H9 (cell line): ENCODE measurements around the gene PRDM2. TPM values are rescaled to one million over a fixed set of nuclear protein-coding genes. Genes with fewer than 3 reads are reported as not detected.

Experiments used
- DNase-seq: peaks from one replicate; pipeline ENCODE4 v3.0.0-alpha.2; 2017
- H2AFZ ChIP-seq: one replicate; pipeline ENCODE4 v1.6.1; 2013; ENCODE audit warnings: mild to moderate bottlenecking, low read length, control low read depth, moderate library complexity
- H2AK5ac ChIP-seq: 2 replicates; pipeline ENCODE4 v1.6.1; 2013; ENCODE audit warnings: low read length, control low read depth, mixed read lengths; ENCODE audit not compliant: insufficient read length
- H2BK120ac ChIP-seq: one replicate; pipeline ENCODE4 v1.6.1; 2013; ENCODE audit warnings: low read depth, mild to moderate bottlenecking, low read length, control low read depth, inconsistent platforms; ENCODE audit not compliant: poor library complexity, severe bottlenecking
- H2BK12ac ChIP-seq: 2 replicates; pipeline ENCODE4 v1.6.1; 2013; ENCODE audit warnings: low read length, control low read depth, mixed read lengths, low read depth; ENCODE audit not compliant: insufficient read length
- H2BK15ac ChIP-seq: 2 replicates; pipeline ENCODE4 v1.6.1; 2013; ENCODE audit warnings: low read depth, low read length, control low read depth
- H2BK20ac ChIP-seq: one replicate; pipeline ENCODE4 v1.6.1; 2013; ENCODE audit warnings: low read depth, mild to moderate bottlenecking, low read length, control low read depth, inconsistent platforms; ENCODE audit not compliant: poor library complexity, severe bottlenecking
- H2BK5ac ChIP-seq: 2 replicates; pipeline ENCODE4 v1.6.1; 2013; ENCODE audit warnings: low read length, control low read depth, mixed read lengths; ENCODE audit not compliant: insufficient read length
- H3K14ac ChIP-seq: 2 replicates; pipeline ENCODE4 v1.6.1; 2013; ENCODE audit warnings: low read length, control low read depth; ENCODE audit not compliant: insufficient read depth
- H3K18ac ChIP-seq: 2 replicates; pipeline ENCODE4 v1.6.1; 2013; ENCODE audit warnings: low read depth, mild to moderate bottlenecking, mixed read lengths, low read length, control low read depth; ENCODE audit not compliant: insufficient read length
- H3K23ac ChIP-seq: 2 replicates; pipeline ENCODE4 v1.6.1; 2013; ENCODE audit warnings: low read length, control low read depth, mixed read lengths, low read depth; ENCODE audit not compliant: insufficient read length
- H3K23me2 ChIP-seq: 2 replicates; pipeline ENCODE4 v1.6.1; 2013; ENCODE audit warnings: low read depth, mild to moderate bottlenecking, mixed read lengths, low read length, control low read depth; ENCODE audit not compliant: insufficient read length, poor library complexity, severe bottlenecking
- H3K27ac ChIP-seq: 2 replicates; pipeline ENCODE4 v1.5.1; 2013; ENCODE audit warnings: low read length, control low read depth, mixed read lengths, low read depth; ENCODE audit not compliant: insufficient read length
- H3K27me3 ChIP-seq: 2 replicates; pipeline ENCODE4 v1.6.1; 2013; ENCODE audit warnings: low read length, control low read depth, inconsistent platforms; ENCODE audit not compliant: insufficient read depth
- H3K4ac ChIP-seq: 2 replicates; pipeline ENCODE4 v1.6.1; 2013; ENCODE audit warnings: low read depth, mild to moderate bottlenecking, control low read depth, inconsistent platforms, low read length, moderate library complexity
- H3K4me1 ChIP-seq: 2 replicates; pipeline ENCODE4 v1.6.1; 2013; ENCODE audit warnings: low read length, control low read depth, inconsistent platforms; ENCODE audit not compliant: insufficient read depth
- H3K4me2 ChIP-seq: 2 replicates; pipeline ENCODE4 v1.6.1; 2013; ENCODE audit warnings: low read length, control low read depth, mixed read lengths; ENCODE audit not compliant: insufficient read length, insufficient read depth
- H3K56ac ChIP-seq: 2 replicates; pipeline ENCODE4 v1.6.1; 2013; ENCODE audit warnings: low read depth, mild to moderate bottlenecking, mixed read lengths, low read length, control low read depth; ENCODE audit not compliant: insufficient read length
- H3K79me1 ChIP-seq: 2 replicates; pipeline ENCODE4 v1.6.1; 2013; ENCODE audit warnings: low read depth, mild to moderate bottlenecking, moderate library complexity, low read length, control low read depth, inconsistent platforms; ENCODE audit not compliant: insufficient read depth, poor library complexity, severe bottlenecking
- H3K79me2 ChIP-seq: 2 replicates; pipeline ENCODE4 v1.6.1; 2013; ENCODE audit warnings: low read length, control low read depth, inconsistent platforms; ENCODE audit not compliant: insufficient read depth
- H3K9ac ChIP-seq: 2 replicates; pipeline ENCODE4 v1.6.1; 2013; ENCODE audit warnings: low read length, control low read depth, mixed read lengths; ENCODE audit not compliant: insufficient read length; ENCODE audit errors: extremely low read depth
- H3K9me3 ChIP-seq: one replicate; pipeline ENCODE4 v1.6.1; 2013; ENCODE audit warnings: low read depth, low read length, inconsistent platforms; ENCODE audit not compliant: control insufficient read depth
- H3T11ph ChIP-seq: one replicate; pipeline ENCODE4 v1.6.1; 2013; ENCODE audit warnings: mild to moderate bottlenecking, low read length, control low read depth, inconsistent platforms
- H4K20me1 ChIP-seq: one replicate; pipeline ENCODE4 v1.6.1; 2013; ENCODE audit not compliant: control insufficient read depth, insufficient read length, insufficient read depth
- H4K5ac ChIP-seq: 2 replicates; pipeline ENCODE4 v1.6.1; 2013; ENCODE audit warnings: low read depth, mild to moderate bottlenecking, mixed read lengths, low read length, control low read depth; ENCODE audit not compliant: insufficient read length
- H4K8ac ChIP-seq: replicated peaks from 2 replicates; pipeline ENCODE4 v1.6.1; 2013; ENCODE audit warnings: low read length, control low read depth, mixed read lengths, low read depth; ENCODE audit not compliant: insufficient read length
- H4K91ac ChIP-seq: 2 replicates; pipeline ENCODE4 v1.6.1; 2013; ENCODE audit warnings: low read depth, mild to moderate bottlenecking, moderate library complexity, mixed read lengths, low read length, control low read depth; ENCODE audit not compliant: insufficient read length
- H3K27ac Mint-ChIP-seq, 3 experiments: 2 replicates in 2 of 3; 3 replicates in 1 of 3; pipeline ENCODE4 v1.8.0; 2020 to 2021; ENCODE audit warnings: mixed read lengths in 3 of 3, mild to moderate bottlenecking in 1 of 3, moderate library complexity in 1 of 3
- H3K27me3 Mint-ChIP-seq: 2 replicates; pipeline ENCODE4 v1.8.0; 2021; ENCODE audit warnings: low read depth, mild to moderate bottlenecking, moderate library complexity, mixed read lengths
- H3K36me3 Mint-ChIP-seq, 3 experiments: 2 replicates in 2 of 3; 3 replicates in 1 of 3; pipeline ENCODE4 v1.8.0; 2020 to 2021; ENCODE audit warnings: low read depth in 3 of 3, mixed read lengths in 3 of 3; ENCODE audit not compliant: insufficient read depth in 1 of 3
- H3K4me1 Mint-ChIP-seq, 2 experiments: 2 replicates each; pipeline ENCODE4 v1.8.0; 2020; ENCODE audit warnings: mixed read lengths in 2 of 2
- H3K4me3 Mint-ChIP-seq, 2 experiments: 2 replicates in 1 of 2; 3 replicates in 1 of 2; pipeline ENCODE4 v1.8.0; 2020 to 2021; ENCODE audit warnings: mild to moderate bottlenecking in 2 of 2, mixed read lengths in 2 of 2, moderate library complexity in 1 of 2
- H3K9me3 Mint-ChIP-seq, 2 experiments: 2 replicates in 1 of 2; 3 replicates in 1 of 2; pipeline ENCODE4 v1.8.0; 2020; ENCODE audit warnings: mild to moderate bottlenecking in 2 of 2, mixed read lengths in 2 of 2, moderate library complexity in 1 of 2
- WGBS: extraction: QIAGEN DNeasy Blood & Tissue Kit; methylation state at CpG from one replicate; pipeline ENCODE4 v1.1.7; 2013; ENCODE audit warnings: missing lambda C conversion rate, low lambda C conversion rate, mixed read lengths; ENCODE audit not compliant: insufficient read length; ENCODE audit errors: extremely low coverage; 5-methylcytosine and 5-hydroxymethylcytosine counted together
- total RNA-seq: library from RNA; stranded (reverse); gene quantifications from 2 replicates; pipeline ENCODE4 v1.2.1, GENCODE V29; 2021
- TF ChIP-seq, protein P1 (sequence below): fragments of 200-600 bp; sonication (generic); conservative IDR thresholded peaks from 3 replicates; pipeline ENCODE4 v1.8.0; 2021; ENCODE audit warnings: antibody characterized with exemption, mild to moderate bottlenecking

PRDM2 gene
- total RNA-seq, 1 experiment from 2014 or later, result 24.5 TPM

DNA sequence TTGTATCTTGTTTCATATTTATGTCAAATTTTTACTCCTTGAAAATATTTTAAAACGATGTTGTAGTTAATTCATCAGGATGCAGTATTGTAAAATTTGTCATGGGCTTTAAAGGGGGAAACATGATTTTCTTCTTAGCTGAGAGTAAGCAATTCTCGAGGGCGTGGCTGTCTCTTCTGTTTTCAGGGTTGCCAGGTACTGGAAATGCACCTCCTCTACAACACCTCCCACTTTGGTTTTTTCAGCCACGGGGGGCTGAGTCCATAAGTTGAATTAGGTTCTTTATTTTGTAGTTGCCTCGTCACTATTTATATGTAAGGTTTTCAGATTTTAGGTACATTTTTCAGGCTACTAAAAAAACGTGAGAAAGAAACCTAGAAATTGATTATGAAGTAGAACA lies 64.0 kb downstream of the PRDM2 start:
- Histone ChIP-seq H2BK20ac (no peak overlapping the region), H2AK5ac (no peak overlapping the region), H2BK5ac (no peak overlapping the region), H3K56ac (no peak overlapping the region), H3T11ph (no peak overlapping the region), H3K4me2 (no peak overlapping the region), H3K9ac (no peak overlapping the region), H3K27ac (no peak overlapping the region), H4K8ac (no peak overlapping the region), H4K20me1 (no peaks in the 10 kb centered on the region), H3K79me2 (peaks cover 7% of the 10 kb centered on the region; the same call in 1 of the 2 replicates), H3K27me3 (no peaks in the 10 kb centered on the region), H4K91ac (no peak overlapping the region), H3K14ac (no peak overlapping the region), H3K79me1 (peaks cover 5% of the 10 kb centered on the region), H2BK12ac (no peak overlapping the region), H3K23ac (no peak overlapping the region), H3K23me2 (no peaks in the 10 kb centered on the region), H3K4me1 (peaks cover 11% of the 10 kb centered on the region), H2BK15ac (no peak overlapping the region), H3K18ac (no peak overlapping the region), H2AFZ (no peak overlapping the region), H4K5ac (no peak overlapping the region), H3K9me3 (no peaks in the 10 kb centered on the region), H2BK120ac (no peak overlapping the region), H3K4ac (no peak overlapping the region)
- no peak for DNase-seq
- no peaks in the 10 kb centered on the region for H3K9me3 Mint-ChIP-seq
- peaks cover 0 to 3% (median 0%) of the 10 kb centered on the region in 3 experiments; a peak in 2 of 7 replicates for H3K36me3 Mint-ChIP-seq
- H3K4me3 Mint-ChIP-seq, result no peak overlapping the region
- 0 out of 7 replicates have a peak overlapping the region, but pooled peaks of 1 of the 3 experiments have one; percentile 18 for H3K27ac Mint-ChIP-seq
- TF ChIP-seq, protein P1, sequence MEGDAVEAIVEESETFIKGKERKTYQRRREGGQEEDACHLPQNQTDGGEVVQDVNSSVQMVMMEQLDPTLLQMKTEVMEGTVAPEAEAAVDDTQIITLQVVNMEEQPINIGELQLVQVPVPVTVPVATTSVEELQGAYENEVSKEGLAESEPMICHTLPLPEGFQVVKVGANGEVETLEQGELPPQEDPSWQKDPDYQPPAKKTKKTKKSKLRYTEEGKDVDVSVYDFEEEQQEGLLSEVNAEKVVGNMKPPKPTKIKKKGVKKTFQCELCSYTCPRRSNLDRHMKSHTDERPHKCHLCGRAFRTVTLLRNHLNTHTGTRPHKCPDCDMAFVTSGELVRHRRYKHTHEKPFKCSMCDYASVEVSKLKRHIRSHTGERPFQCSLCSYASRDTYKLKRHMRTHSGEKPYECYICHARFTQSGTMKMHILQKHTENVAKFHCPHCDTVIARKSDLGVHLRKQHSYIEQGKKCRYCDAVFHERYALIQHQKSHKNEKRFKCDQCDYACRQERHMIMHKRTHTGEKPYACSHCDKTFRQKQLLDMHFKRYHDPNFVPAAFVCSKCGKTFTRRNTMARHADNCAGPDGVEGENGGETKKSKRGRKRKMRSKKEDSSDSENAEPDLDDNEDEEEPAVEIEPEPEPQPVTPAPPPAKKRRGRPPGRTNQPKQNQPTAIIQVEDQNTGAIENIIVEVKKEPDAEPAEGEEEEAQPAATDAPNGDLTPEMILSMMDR, result no peak
- peaks cover 58 to 59% of the 10 kb centered on the region in 2 experiments for H3K4me1 Mint-ChIP-seq
- WGBS, result no CpG with 5 or more reads among the region's 6 CpGs
- H3K27me3 Mint-ChIP-seq, result no peaks in the 10 kb centered on the region; the same call in 1 of the 2 replicates
